Measurements from ENCODE around the gene ECEL1.

DNA sequence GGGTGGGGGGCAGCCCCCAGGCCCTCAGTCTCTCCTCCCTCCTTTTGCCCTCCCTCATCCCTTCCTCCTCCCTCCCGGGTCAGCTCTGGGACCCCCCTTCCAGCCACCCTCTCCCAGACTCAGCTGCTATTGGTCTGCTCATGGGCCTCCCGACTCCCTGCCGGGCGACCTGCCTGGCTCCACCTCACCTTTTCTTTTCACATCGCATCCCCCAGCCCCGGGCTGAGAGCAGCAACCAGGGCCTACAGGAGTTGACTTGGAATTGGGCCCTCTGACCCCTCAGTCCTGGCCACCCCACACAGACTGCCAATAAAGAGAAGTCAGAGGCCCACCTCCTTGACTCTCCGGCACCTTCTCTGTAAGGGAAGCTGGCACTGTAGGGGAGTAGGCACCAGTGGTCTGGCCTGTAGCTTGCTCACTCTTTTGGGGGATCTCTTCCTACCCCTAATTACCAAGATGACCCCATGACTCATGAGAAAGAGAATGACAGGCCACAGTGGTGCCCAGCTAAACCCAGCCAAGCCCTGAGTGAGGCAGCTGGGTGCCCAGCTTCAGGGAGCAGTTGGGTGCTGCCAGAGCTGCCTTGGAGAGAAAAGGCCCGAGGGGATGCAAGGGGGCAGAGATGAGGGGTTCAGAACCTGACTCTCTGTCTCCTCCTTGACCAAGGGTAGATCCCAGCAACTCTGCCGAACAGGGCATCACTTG, 2.0 kb upstream of the ECEL1 start:
- TF ChIP-seq POLR2A (IDR thresholded peaks at IDR 0.05) = no peak
- TF ChIP-seq, protein P1, sequence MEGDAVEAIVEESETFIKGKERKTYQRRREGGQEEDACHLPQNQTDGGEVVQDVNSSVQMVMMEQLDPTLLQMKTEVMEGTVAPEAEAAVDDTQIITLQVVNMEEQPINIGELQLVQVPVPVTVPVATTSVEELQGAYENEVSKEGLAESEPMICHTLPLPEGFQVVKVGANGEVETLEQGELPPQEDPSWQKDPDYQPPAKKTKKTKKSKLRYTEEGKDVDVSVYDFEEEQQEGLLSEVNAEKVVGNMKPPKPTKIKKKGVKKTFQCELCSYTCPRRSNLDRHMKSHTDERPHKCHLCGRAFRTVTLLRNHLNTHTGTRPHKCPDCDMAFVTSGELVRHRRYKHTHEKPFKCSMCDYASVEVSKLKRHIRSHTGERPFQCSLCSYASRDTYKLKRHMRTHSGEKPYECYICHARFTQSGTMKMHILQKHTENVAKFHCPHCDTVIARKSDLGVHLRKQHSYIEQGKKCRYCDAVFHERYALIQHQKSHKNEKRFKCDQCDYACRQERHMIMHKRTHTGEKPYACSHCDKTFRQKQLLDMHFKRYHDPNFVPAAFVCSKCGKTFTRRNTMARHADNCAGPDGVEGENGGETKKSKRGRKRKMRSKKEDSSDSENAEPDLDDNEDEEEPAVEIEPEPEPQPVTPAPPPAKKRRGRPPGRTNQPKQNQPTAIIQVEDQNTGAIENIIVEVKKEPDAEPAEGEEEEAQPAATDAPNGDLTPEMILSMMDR (IDR thresholded peaks at IDR 0.05) = no peak

Data from right lobe of liver (tissue), 4 donors.